Cardiac muscle cell (in vitro differentiated cells and primary cell): ENCODE results near the gene XXYLT1. TPM values are rescaled to one million over a fixed set of nuclear protein-coding genes. Genes with fewer than 3 reads are reported as not detected.

ENCODE experiments used
- DNase-seq, 2 donors: peaks; one replicate each; pipeline versions ENCODE4 v3.0.0 to v3.0.0-alpha.2; 2010 to 2017; ENCODE audit warnings: low read depth in 1 of 2, low spot score in 1 of 2
- H3K27ac ChIP-seq: fragments of 200-600 bp; sonication (generic); 2 replicates; pipeline ENCODE4 v1.5.1; 2016
- H3K27me3 ChIP-seq: fragments of 200-600 bp; sonication (generic); 2 replicates; pipeline ENCODE4 v1.6.0; 2016; ENCODE audit warnings: control low read depth
- H3K36me3 ChIP-seq: fragments of 200-600 bp; sonication (generic); 2 replicates; pipeline ENCODE4 v1.5.1; 2016; ENCODE audit warnings: control low read depth
- H3K4me1 ChIP-seq: fragments of 200-600 bp; sonication (generic); 2 replicates; pipeline ENCODE4 v1.8.1; 2017; ENCODE audit warnings: low read depth, mild to moderate bottlenecking, mixed run types
- H3K4me3 ChIP-seq: fragments of 200-600 bp; sonication (generic); 2 replicates; pipeline ENCODE4 v1.5.1; 2016; ENCODE audit warnings: mild to moderate bottlenecking
- H3K9me3 ChIP-seq: fragments of 200-600 bp; sonication (generic); 2 replicates; pipeline ENCODE4 v1.5.1; 2017; ENCODE audit warnings: low read depth, mild to moderate bottlenecking, control low read depth
- CTCF ChIP-seq: IDR thresholded peaks from 2 replicates; pipeline ENCODE4 v1.5.1; 2012; ENCODE audit warnings: low read depth, mild to moderate bottlenecking, low read length
- polyA plus RNA-seq: library from polyadenylated mRNA; unstranded; fragments of >200 nt; fragmentation: Nextera tagmentation; extraction: Ambion mirVana; gene quantifications from 2 replicates; pipeline ENCODE4 v1.2.1, GENCODE V29; 2016
- total RNA-seq: library from RNA; depleted of rRNA; stranded (reverse); fragments of >200 nt; gene quantifications from 2 replicates; pipeline ENCODE4 v1.2.3, GENCODE V29; 2016

The XXYLT1 gene
- total and polyA plus RNA-seq, 2 experiments from 2014 or later: 52.5 to 62.2 TPM

- Histone ChIP-seq H3K36me3 (no peaks in the 10 kb centered on the region), H3K4me1 (peaks cover 8% of the 10 kb centered on the region), H3K9me3 (no peaks in the 10 kb centered on the region), H3K27ac (no peak overlapping the region), H3K4me3 (no peak overlapping the region), H3K27me3 (no peaks in the 10 kb centered on the region)
- no peak for DNase-seq
- no peak for TF ChIP-seq CTCF
These were observed 23.7 kb downstream of the XXYLT1 start for GRCh38 chr3:195247086-195247862.

GRCh38 chr3:195246581-195246995, 24.4 kb downstream of the XXYLT1 start:
- TF ChIP-seq CTCF: no peak
- no peak for DNase-seq
- H3K4me3 ChIP-seq: no peak overlapping the region

GRCh38 chr3:195245531-195245951, 25.4 kb downstream of the XXYLT1 start:
- H3K4me3 ChIP-seq: no peak overlapping the region
- H3K27me3 ChIP-seq: no peaks in the 10 kb centered on the region
- no peaks in the 10 kb centered on the region for H3K9me3 ChIP-seq
- no peak for TF ChIP-seq CTCF
- DNase-seq: no peak
- H3K27ac ChIP-seq: no peak overlapping the region
- H3K4me1 ChIP-seq: peaks cover 8% of the 10 kb centered on the region
- H3K36me3 ChIP-seq: no peaks in the 10 kb centered on the region

More at GRCh38 chr3:195246581-195246995, 24.4 kb downstream of the XXYLT1 start:
- Histone ChIP-seq H3K27me3 (no peaks in the 10 kb centered on the region), H3K4me1 (peaks cover 8% of the 10 kb centered on the region), H3K9me3 (no peaks in the 10 kb centered on the region), H3K36me3 (no peaks in the 10 kb centered on the region), H3K27ac (no peak overlapping the region)

GRCh38 chr3:195241592-195242355, 29.2 kb downstream of the XXYLT1 start:
- TF ChIP-seq CTCF: no peak
- H3K4me3 ChIP-seq: no peak overlapping the region
- peaks cover 8% of the 10 kb centered on the region for H3K4me1 ChIP-seq
- DNase-seq: no peak
- no peaks in the 10 kb centered on the region for H3K9me3 ChIP-seq
- no peak overlapping the region for H3K27ac ChIP-seq
- H3K36me3 ChIP-seq: no peaks in the 10 kb centered on the region
- H3K27me3 ChIP-seq: no peaks in the 10 kb centered on the region

- Histone ChIP-seq H3K36me3 (no peaks in the 10 kb centered on the region), H3K4me3 (no peak overlapping the region), H3K4me1 (peaks cover 8% of the 10 kb centered on the region), H3K27me3 (no peaks in the 10 kb centered on the region), H3K27ac (no peak overlapping the region), H3K9me3 (no peaks in the 10 kb centered on the region)
- DNase-seq: no peak
- TF ChIP-seq CTCF: no peak
These were observed 30.0 kb downstream of the XXYLT1 start for GRCh38 chr3:195240939-195241338.
